Measurements from ENCODE around the gene GPR68.
"Not testable (repeated sequence)": the region's sequence is repeated elsewhere in the genome, so short reads cannot be mapped to it uniquely, and the experiment has no call there.

The GPR68 gene

GRCh38 chr14:91273273-91273884, 28.9 kb upstream of the GPR68 start:
- no peaks in the 10 kb centered on the region for H3K36me3 ChIP-seq (ENCODE audit: insufficient read depth, low read length)

GRCh38 chr14:91272341-91273272, 28.1 kb upstream of the GPR68 start:
- Histone ChIP-seq H3K4me3 (ENCODE audit: low read depth, low read length) (no peak overlapping the region), H3K27me3 (ENCODE audit: insufficient read depth, low read length) (no peaks in the 10 kb centered on the region), H3K27ac (ENCODE audit: low read depth, low read length) (no peak overlapping the region), H2AFZ (ENCODE audit: low read length, unreplicated experiment) (no peak overlapping the region), H3K4me1 (ENCODE audit: control insufficient read depth, insufficient read depth, low read length, unreplicated experiment) (peaks cover 6% of the 10 kb centered on the region), H3K79me2 (ENCODE audit: control insufficient read depth, insufficient read depth, low read length, unreplicated experiment) (no peaks in the 10 kb centered on the region), H3K36me3 (ENCODE audit: insufficient read depth, low read length) (no peaks in the 10 kb centered on the region)

More at GRCh38 chr14:91273273-91273884, 28.9 kb upstream of the GPR68 start:
- Histone ChIP-seq H2AFZ (ENCODE audit: low read length, unreplicated experiment) (no peak overlapping the region), H3K79me2 (ENCODE audit: control insufficient read depth, insufficient read depth, low read length, unreplicated experiment) (no peaks in the 10 kb centered on the region), H3K4me3 (ENCODE audit: low read depth, low read length) (no peak overlapping the region), H3K27ac (ENCODE audit: low read depth, low read length) (no peak overlapping the region), H3K27me3 (ENCODE audit: insufficient read depth, low read length) (no peaks in the 10 kb centered on the region), H3K4me1 (ENCODE audit: control insufficient read depth, insufficient read depth, low read length, unreplicated experiment) (peaks cover 6% of the 10 kb centered on the region)

- Histone ChIP-seq H3K79me2 (ENCODE audit: control insufficient read depth, insufficient read depth, low read length, unreplicated experiment) (no peaks in the 10 kb centered on the region), H3K27me3 (ENCODE audit: insufficient read depth, low read length) (no peaks in the 10 kb centered on the region), H3K27ac (ENCODE audit: low read depth, low read length) (no peak overlapping the region), H3K4me1 (ENCODE audit: control insufficient read depth, insufficient read depth, low read length, unreplicated experiment) (peaks cover 6% of the 10 kb centered on the region), H3K36me3 (ENCODE audit: insufficient read depth, low read length) (no peaks in the 10 kb centered on the region), H2AFZ (ENCODE audit: low read length, unreplicated experiment) (no peak overlapping the region), H3K4me3 (ENCODE audit: low read depth, low read length) (no peak overlapping the region)
These were observed 27.1 kb upstream of the GPR68 start for GRCh38 chr14:91271639-91272038.

GRCh38 chr14:91270619-91271018, 26.1 kb upstream of the GPR68 start:
- H3K27ac ChIP-seq (ENCODE audit: low read depth, low read length) = no peak overlapping the region
- H3K36me3 ChIP-seq (ENCODE audit: insufficient read depth, low read length) = no peaks in the 10 kb centered on the region
- H3K4me3 ChIP-seq (ENCODE audit: low read depth, low read length) = no peak overlapping the region
- H2AFZ ChIP-seq (ENCODE audit: low read length, unreplicated experiment) = no peak overlapping the region
- H3K4me1 ChIP-seq (ENCODE audit: control insufficient read depth, insufficient read depth, low read length, unreplicated experiment) = peaks cover 6% of the 10 kb centered on the region
- no peaks in the 10 kb centered on the region for H3K27me3 ChIP-seq (ENCODE audit: insufficient read depth, low read length)
- no peaks in the 10 kb centered on the region for H3K79me2 ChIP-seq (ENCODE audit: control insufficient read depth, insufficient read depth, low read length, unreplicated experiment)

GRCh38 chr14:91270188-91270587, 25.7 kb upstream of the GPR68 start:
- H3K4me1 ChIP-seq (ENCODE audit: control insufficient read depth, insufficient read depth, low read length, unreplicated experiment) = peaks cover 6% of the 10 kb centered on the region
- no peaks in the 10 kb centered on the region for H3K79me2 ChIP-seq (ENCODE audit: control insufficient read depth, insufficient read depth, low read length, unreplicated experiment)
- H2AFZ ChIP-seq (ENCODE audit: low read length, unreplicated experiment) = no peak overlapping the region
- H3K27me3 ChIP-seq (ENCODE audit: insufficient read depth, low read length) = no peaks in the 10 kb centered on the region
- H3K36me3 ChIP-seq (ENCODE audit: insufficient read depth, low read length) = no peaks in the 10 kb centered on the region
- no peak overlapping the region for H3K4me3 ChIP-seq (ENCODE audit: low read depth, low read length)
- no peak overlapping the region for H3K27ac ChIP-seq (ENCODE audit: low read depth, low read length)

GRCh38 chr14:91269076-91269991, 24.8 kb upstream of the GPR68 start:
- Histone ChIP-seq H3K27me3 (ENCODE audit: insufficient read depth, low read length) (no peaks in the 10 kb centered on the region), H3K4me3 (ENCODE audit: low read depth, low read length) (no peak overlapping the region), H3K4me1 (ENCODE audit: control insufficient read depth, insufficient read depth, low read length, unreplicated experiment) (peaks cover 6% of the 10 kb centered on the region), H2AFZ (ENCODE audit: low read length, unreplicated experiment) (no peak overlapping the region), H3K27ac (ENCODE audit: low read depth, low read length) (no peak overlapping the region), H3K36me3 (ENCODE audit: insufficient read depth, low read length) (no peaks in the 10 kb centered on the region), H3K79me2 (ENCODE audit: control insufficient read depth, insufficient read depth, low read length, unreplicated experiment) (no peaks in the 10 kb centered on the region)

GRCh38 chr14:91267965-91268437, 23.5 kb upstream of the GPR68 start:
- Histone ChIP-seq H2AFZ (ENCODE audit: low read length, unreplicated experiment) (no peak overlapping the region), H3K27me3 (ENCODE audit: insufficient read depth, low read length) (no peaks in the 10 kb centered on the region), H3K27ac (ENCODE audit: low read depth, low read length) (no peak overlapping the region), H3K79me2 (ENCODE audit: control insufficient read depth, insufficient read depth, low read length, unreplicated experiment) (no peaks in the 10 kb centered on the region), H3K36me3 (ENCODE audit: insufficient read depth, low read length) (no peaks in the 10 kb centered on the region), H3K4me3 (ENCODE audit: low read depth, low read length) (no peak overlapping the region), H3K4me1 (ENCODE audit: control insufficient read depth, insufficient read depth, low read length, unreplicated experiment) (peaks cover 6% of the 10 kb centered on the region)

- H3K4me1 ChIP-seq (ENCODE audit: control insufficient read depth, insufficient read depth, low read length, unreplicated experiment); H3K79me2 ChIP-seq (ENCODE audit: control insufficient read depth, insufficient read depth, low read length, unreplicated experiment); H3K27me3 ChIP-seq (ENCODE audit: insufficient read depth, low read length); H3K27ac ChIP-seq (ENCODE audit: low read depth, low read length); H3K4me3 ChIP-seq (ENCODE audit: low read depth, low read length); H3K36me3 ChIP-seq (ENCODE audit: insufficient read depth, low read length); H2AFZ ChIP-seq (ENCODE audit: low read length, unreplicated experiment): not testable (repeated sequence)
These were observed 21.8 kb upstream of the GPR68 start for GRCh38 chr14:91266276-91266675.

- Histone ChIP-seq H3K4me3 (ENCODE audit: low read depth, low read length) (no peak overlapping the region), H2AFZ (ENCODE audit: low read length, unreplicated experiment) (no peak overlapping the region), H3K36me3 (ENCODE audit: insufficient read depth, low read length) (no peaks in the 10 kb centered on the region), H3K27me3 (ENCODE audit: insufficient read depth, low read length) (no peaks in the 10 kb centered on the region), H3K27ac (ENCODE audit: low read depth, low read length) (no peak overlapping the region), H3K79me2 (ENCODE audit: control insufficient read depth, insufficient read depth, low read length, unreplicated experiment) (no peaks in the 10 kb centered on the region), H3K4me1 (ENCODE audit: control insufficient read depth, insufficient read depth, low read length, unreplicated experiment) (peaks cover 6% of the 10 kb centered on the region)
These were observed 20.9 kb upstream of the GPR68 start for GRCh38 chr14:91265404-91265803.

Measured in ACC112 (cell line).